MM.1S (cell line): ENCODE measurements around the gene SMIM22.

ENCODE experiments used
- DNase-seq: peaks from one replicate; pipeline ENCODE4 v3.0.0-alpha.2; 2015
- H2AFZ ChIP-seq: fragments of 300-600 bp; sonication (generic); 2 replicates; pipeline ENCODE4 v1.6.0; 2016; ENCODE audit warnings: antibody characterized with exemption, low read length
- H3F3A ChIP-seq: fragments of 300-600 bp; sonication (generic); 2 replicates; pipeline ENCODE4 v1.6.1; 2016; ENCODE audit warnings: mild to moderate bottlenecking, antibody characterized with exemption, low read length, moderate library complexity, mixed read lengths; ENCODE audit not compliant: insufficient read depth
- H3K27ac ChIP-seq: fragments of 300-600 bp; sonication (generic); 2 replicates; pipeline ENCODE4 v1.5.1; 2016; ENCODE audit warnings: mild to moderate bottlenecking, low read length
- H3K27me3 ChIP-seq: fragments of 300-600 bp; sonication (generic); replicated peaks from 2 replicates; pipeline ENCODE4 v1.6.0; 2016; ENCODE audit warnings: low read length; ENCODE audit not compliant: insufficient read depth
- H3K36me3 ChIP-seq: fragments of 300-600 bp; sonication (generic); replicated peaks from 2 replicates; pipeline ENCODE4 v1.6.1; 2016; ENCODE audit warnings: mild to moderate bottlenecking, low read length, mixed read lengths; ENCODE audit not compliant: insufficient read depth
- H3K4me1 ChIP-seq: fragments of 300-600 bp; sonication (generic); 2 replicates; pipeline ENCODE4 v1.6.1; 2016; ENCODE audit warnings: low read length, mixed read lengths
- H3K4me2 ChIP-seq: fragments of 300-600 bp; sonication (generic); 2 replicates; pipeline ENCODE4 v1.6.0; 2016; ENCODE audit warnings: low read depth, low read length
- H3K4me3 ChIP-seq: fragments of 300-600 bp; sonication (generic); 2 replicates; pipeline ENCODE4 v1.5.1; 2016; ENCODE audit warnings: low read length, mixed read lengths
- H3K79me2 ChIP-seq: fragments of 300-600 bp; sonication (generic); 2 replicates; pipeline ENCODE4 v1.6.1; 2016; ENCODE audit warnings: mixed run types, low read length, mixed read lengths
- H3K9ac ChIP-seq: fragments of 300-600 bp; sonication (generic); 2 replicates; pipeline ENCODE4 v1.6.1; 2016; ENCODE audit warnings: low read length, mixed read lengths
- H3K9me2 ChIP-seq: fragments of 300-600 bp; sonication (generic); replicated peaks from 2 replicates; pipeline ENCODE4 v1.6.1; 2016; ENCODE audit warnings: mild to moderate bottlenecking, low read length, mixed read lengths; ENCODE audit not compliant: insufficient read depth
- H3K9me3 ChIP-seq: fragments of 300-600 bp; sonication (generic); replicated peaks from 2 replicates; pipeline ENCODE4 v1.6.1; 2016; ENCODE audit warnings: mild to moderate bottlenecking, low read length, mixed read lengths; ENCODE audit not compliant: insufficient read depth
- H4K20me1 ChIP-seq: fragments of 300-600 bp; sonication (generic); 2 replicates; pipeline ENCODE4 v1.6.1; 2016; ENCODE audit warnings: mild to moderate bottlenecking, low read length, moderate library complexity, mixed read lengths; ENCODE audit not compliant: insufficient read depth
- CTCF ChIP-seq: fragments of 300-600 bp; sonication (generic); IDR thresholded peaks from 2 replicates; pipeline ENCODE4 v1.5.1; 2016; ENCODE audit warnings: antibody characterized with exemption, low read length, mixed read lengths
- EZH2 ChIP-seq: fragments of 300-600 bp; sonication (generic); optimal IDR thresholded peaks from 2 replicates; pipeline ENCODE3; 2017; ENCODE audit warnings: low read depth, mild to moderate bottlenecking, antibody characterized with exemption, low read length, mixed read lengths
- EZH2phosphoT487 ChIP-seq: fragments of 300-600 bp; sonication (generic); IDR thresholded peaks from 2 replicates; pipeline ENCODE4 v1.6.1; 2018; ENCODE audit warnings: antibody characterized with exemption, low read length

SMIM22 gene

GRCh38 chr16:4799171-4799855 lies 4.1 kb downstream of the SMIM22 start:
- no peaks in the 10 kb centered on the region for H3K36me3 ChIP-seq
- H3K27ac ChIP-seq: no peak overlapping the region
- H4K20me1 ChIP-seq: no peaks in the 10 kb centered on the region
- no peak for TF ChIP-seq CTCF
- no peak for TF ChIP-seq EZH2
- no peak for TF ChIP-seq EZH2phosphoT487
- no peak overlapping the region for H3K4me3 ChIP-seq
- no peaks in the 10 kb centered on the region for H3K79me2 ChIP-seq
- H3K27me3 ChIP-seq: no peaks in the 10 kb centered on the region
- no peaks in the 10 kb centered on the region for H3K9me3 ChIP-seq
- H3F3A ChIP-seq: peaks cover 18% of the 10 kb centered on the region
- no peak overlapping the region for H3K4me2 ChIP-seq
- no peak for DNase-seq
- 0 out of 2 replicates have a peak, but pooled peaks cover 3% of the 10 kb centered on the region for H3K4me1 ChIP-seq
- no peak overlapping the region for H3K9ac ChIP-seq
- no peak overlapping the region for H2AFZ ChIP-seq
- no peaks in the 10 kb centered on the region for H3K9me2 ChIP-seq

- Histone ChIP-seq H3K9ac (no peak overlapping the region), H3K4me3 (no peak overlapping the region)
- no peak for DNase-seq
These were observed 5.3 kb downstream of the SMIM22 start for GRCh38 chr16:4800290-4801041.

More at GRCh38 chr16:4800290-4801041, 5.3 kb downstream of the SMIM22 start:
- Histone ChIP-seq H3K4me1 (0 out of 2 replicates have a peak, but pooled peaks cover 3% of the 10 kb centered on the region), H3K27ac (no peak overlapping the region), H2AFZ (no peak overlapping the region), H3K9me2 (no peaks in the 10 kb centered on the region), H4K20me1 (no peaks in the 10 kb centered on the region), H3K79me2 (no peaks in the 10 kb centered on the region), H3K27me3 (no peaks in the 10 kb centered on the region), H3K9me3 (no peaks in the 10 kb centered on the region), H3F3A (peaks cover 18% of the 10 kb centered on the region), H3K36me3 (no peaks in the 10 kb centered on the region), H3K4me2 (no peak overlapping the region)
- TF ChIP-seq CTCF: no peak
- TF ChIP-seq EZH2phosphoT487: no peak
- TF ChIP-seq EZH2: no peak
